GM18861 (cell line): Measurements from ENCODE around the gene NECTIN1.
"Not testable (repeated sequence)": the region's sequence is repeated elsewhere in the genome, so short reads cannot be mapped to it uniquely, and the experiment has no call there.

Source experiments
- ATAC-seq: cut with Tn5 transposase; IDR thresholded peaks from one replicate; pipeline ENCODE4 v1.9.1; 2021; ENCODE audit not compliant: unreplicated experiment

Gene NECTIN1

DNA sequence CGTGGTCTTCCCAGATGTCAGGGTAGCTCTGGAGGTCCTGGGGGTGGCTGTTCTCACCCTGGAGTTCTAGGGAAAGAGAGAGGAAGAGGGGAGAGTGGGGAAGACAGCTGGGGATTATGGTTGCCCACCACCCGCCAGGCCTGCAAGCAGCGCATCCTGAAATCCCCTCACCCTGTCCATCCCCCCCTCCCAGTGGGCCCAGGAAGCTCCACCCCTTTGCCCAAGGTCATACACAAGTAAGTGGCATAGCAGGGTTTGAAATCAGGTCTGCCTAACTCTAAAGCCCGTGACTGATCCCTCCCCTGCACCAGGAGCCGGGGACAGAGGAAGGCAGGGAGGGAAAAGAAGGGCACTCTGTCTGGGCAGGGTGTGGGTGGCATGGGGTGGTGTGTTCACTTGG, 105.3 kb downstream of the NECTIN1 start:
- no peak for ATAC-seq

DNA sequence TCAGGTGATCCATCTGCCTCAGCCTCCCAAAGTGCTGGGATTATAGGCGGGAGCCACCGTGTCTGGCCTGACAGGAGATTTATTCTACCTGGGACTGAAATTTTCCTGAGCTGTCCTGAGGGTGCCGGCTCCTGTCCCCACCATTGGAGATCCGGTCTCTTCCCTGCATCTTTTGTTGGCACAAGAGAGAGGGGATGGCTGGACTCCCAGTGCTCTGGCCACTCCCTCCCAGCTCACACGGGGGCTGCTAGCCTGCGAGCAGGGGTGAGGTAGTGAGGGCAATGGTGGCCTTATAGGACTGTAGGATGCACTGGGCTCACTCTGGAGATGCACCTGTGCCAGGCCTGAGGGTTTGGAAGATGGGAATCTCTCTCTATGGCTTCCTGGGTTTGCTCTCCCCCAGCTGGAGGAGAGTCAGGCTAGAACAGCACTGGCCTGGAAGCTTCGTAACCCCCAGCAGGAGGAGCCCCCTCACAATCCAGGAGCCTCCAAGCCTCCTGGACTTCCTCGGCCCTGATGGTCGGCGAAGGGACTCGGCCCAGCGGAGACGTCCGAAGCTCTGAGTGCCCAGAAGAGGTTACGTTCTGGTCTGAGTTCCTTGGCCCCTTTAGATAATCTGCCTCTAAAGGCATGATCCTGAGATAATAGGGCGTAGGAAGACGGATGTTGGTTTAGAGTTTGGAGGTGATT, 106.4 kb downstream of the NECTIN1 start:
- no peak for ATAC-seq

DNA sequence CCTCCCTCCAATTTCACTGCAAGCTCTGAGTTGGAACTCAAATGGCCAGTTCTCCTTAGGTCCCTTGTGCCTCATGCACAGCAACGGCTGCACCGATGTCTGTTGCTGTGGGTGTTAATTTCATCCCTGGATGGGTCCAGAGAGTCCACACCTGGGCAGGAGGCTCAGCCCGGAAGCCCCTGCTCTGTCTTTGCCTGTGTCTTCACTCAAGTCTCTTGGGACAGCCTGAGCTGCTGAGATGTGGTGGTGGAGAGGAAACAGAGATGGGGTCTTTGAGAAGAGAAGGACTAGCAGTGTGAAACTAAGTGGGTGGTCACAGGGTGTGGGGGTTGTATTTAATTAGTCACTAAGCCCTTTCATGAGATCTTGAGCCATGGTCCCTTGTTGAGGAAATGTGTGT, 109.3 kb downstream of the NECTIN1 start:
- peak; percentile 45 for ATAC-seq

DNA sequence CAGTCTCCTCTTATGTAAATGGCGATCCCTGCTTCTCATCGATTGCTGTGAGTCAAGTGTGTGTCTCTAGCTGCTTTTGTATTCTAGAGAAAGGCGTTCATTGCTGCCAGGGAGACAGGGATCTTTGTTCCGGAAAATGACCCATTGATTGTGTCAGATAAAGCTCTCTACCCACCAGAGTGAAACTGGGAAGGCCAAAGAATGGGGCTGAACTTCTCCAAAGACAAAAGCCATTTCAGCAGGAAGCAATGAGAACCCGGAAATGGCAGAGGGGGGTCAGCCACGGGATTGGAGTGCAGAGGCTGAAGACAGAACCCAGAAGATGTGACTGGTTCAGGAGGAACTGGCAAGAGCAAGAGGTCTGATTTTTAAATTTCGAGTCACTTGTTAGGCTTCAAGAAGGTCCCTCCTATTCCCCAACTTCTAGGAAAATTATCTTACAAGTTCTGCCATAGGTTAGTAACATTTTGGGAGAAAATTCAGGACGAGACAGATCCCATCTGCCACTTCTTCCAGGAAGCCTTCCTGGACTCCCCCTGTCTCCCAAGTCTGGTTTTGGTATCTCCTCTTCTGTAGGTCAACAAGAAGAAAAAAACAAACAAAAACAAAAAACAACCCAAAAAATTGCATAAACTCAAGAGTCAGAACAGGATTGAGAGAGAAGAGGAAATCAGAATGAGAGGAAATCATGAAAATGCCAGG, 110.6 kb downstream of the NECTIN1 start:
- no peak for ATAC-seq

DNA sequence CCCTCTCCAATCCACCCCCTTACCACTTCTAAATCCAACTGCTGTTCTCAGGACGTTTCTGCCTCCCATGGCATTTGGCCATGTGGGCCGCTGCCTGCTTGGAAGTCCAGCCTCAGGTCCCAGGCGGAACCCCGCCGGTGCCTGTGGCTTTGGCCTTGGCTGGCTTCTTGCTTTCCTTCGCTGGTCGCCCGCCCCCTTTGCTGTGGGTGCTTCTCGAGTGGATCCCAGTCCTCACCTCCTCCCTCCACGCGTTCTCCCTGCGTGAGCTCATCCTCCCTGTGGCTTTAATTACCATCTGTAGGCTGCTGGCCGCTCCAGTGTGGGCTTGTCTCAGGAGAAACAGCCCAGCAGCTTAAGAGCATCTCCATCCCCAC, 111.7 kb downstream of the NECTIN1 start:
- ATAC-seq = no peak

DNA sequence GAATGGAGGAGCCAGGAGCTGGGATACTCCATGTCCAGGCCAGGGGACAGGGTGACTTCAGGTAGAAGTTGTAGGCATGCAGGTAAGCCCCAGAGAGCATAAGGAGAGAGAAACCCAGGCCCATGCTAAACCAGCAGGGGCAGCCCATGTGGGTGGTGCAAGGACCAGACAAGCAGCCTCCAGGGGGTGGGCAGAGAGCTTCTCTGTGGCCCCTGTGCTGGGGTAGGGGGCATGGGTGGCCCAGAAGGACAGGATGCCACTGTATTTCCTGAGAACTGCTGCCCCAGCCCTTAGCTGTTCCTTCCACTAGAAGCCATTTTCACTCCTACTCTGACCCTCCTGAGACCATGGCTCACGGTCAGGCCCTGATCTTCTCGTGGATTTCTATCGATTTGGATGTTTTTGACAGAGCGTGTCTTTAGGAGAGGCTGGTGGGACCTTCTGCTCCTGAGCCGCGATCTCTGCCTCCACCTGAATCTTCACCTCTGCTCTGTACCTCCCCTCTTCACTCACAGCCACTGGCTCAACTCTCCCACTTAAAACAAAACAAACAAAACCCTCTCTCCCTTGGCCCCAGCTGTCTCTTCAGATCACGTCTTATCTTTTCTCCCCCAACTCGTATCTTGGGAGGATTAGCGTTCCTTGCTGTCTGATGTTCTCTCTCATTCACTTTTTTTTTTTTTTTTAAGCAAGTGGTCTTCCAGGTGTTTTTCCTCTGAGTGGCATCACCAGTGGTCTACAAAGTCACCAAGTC, 112.2 kb downstream of the NECTIN1 start:
- no peak for ATAC-seq

DNA sequence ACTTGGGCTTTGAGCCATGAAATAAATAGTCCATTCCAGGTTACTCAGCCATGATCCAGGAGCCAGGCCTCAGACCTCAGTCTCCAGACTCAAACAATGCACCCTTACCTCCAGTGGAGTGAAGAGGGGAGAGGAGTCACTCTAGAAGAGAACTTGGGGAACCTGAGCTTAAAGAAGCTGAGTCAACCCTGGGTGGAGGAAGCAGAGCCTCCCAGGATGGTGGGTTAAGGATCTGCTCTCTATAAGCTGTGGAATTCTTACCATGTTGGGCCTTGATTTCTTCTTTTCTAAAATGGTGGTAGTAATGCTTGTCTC, 113.2 kb downstream of the NECTIN1 start:
- peak; percentile 7 for ATAC-seq

DNA sequence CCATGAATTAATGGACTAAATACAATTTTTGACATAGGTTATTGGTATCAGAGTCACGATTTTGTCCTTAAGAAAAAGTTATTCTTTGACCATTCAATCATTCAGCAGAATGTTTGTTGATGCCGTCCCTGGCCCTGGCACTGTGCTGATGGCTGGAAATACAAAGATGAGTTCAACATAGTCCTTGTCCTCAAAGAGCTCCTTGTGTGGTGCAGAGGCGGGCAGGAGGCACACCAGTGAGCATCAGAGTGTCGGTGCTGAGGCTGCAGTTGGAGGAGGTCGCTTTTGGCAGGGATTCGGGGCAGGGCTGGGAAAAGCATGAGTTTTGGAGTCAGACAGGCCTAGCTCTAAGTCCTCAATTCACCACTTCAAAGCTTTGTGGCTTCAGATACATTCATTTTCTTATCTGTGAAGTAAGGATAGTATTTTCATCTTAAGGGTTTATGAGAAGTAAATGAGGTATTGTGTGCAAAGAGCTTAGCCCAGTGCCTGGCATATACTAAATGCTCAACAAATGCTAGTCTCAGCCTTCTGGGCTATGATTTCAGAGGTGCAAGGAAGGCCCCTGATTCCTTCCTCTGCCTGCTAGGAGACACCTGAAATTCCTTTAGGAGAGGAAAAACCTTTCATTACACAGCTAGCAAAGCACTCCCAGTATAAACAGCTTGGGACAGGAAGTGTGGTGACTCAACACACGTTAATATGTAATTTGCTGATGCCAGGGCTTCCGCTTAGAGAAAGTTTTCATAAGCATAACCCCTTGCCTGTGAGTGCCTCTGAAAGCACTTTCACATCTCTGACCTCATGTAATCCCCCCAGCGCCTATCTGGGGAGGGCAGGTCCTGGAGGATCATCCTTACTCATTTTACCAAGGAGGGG, 113.8 kb downstream of the NECTIN1 start:
- ATAC-seq = peak; percentile 76

DNA sequence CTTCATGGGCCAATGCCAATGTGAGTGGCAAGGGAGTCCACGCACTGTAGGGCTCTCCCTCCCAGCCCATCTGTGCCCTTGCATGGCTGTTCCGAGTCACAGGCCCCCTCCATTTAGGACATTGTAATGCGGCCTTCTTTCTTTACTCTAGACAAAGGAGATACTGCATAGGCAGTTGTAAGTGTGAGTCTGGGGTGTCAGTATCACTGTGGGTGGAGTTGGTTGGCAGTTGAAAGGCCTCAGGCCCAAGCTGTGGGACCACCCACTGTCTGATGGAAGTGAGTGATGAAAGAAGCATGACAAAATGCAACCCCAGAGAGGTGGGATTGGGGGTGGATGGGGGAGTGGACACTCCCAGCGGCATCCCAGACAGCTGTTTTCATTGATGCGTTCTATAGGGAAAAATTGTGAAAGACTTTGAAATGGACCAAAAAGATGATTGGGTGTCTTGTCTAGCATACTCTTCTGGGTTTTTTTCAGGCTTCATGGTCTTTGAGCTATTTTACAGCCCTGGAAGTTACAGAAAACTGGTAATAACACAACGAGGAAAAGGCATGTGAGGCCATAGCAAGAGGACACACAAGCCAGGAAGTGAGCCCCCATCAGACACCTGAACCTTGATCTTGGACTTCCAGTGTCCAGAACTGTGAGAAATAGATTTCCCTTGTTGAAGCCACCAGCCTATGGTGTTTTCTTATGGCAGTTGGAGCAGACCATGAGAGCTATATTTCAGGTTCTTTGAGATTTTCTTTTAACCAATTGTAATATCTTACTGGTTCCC, 114.6 kb downstream of the NECTIN1 start:
- ATAC-seq = no peak

DNA sequence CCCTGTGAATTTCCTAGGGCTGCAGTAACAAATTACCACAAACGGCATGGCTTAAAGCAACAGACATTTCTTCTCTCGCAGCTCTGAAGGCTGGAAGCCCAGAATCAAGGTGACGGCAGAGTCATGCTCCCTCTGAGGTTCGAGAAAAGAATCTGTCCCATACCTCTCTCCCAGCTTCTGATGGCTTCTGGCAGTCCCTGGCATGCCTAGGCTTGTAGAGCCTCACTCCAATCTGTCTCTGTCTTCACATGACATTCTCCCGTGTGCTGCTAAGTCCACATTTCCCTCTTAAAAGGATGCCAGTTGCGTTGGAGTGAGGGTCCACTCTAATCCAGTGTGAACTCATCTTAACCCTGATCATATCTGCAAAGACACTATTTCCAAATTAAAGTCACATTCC, 116.2 kb downstream of the NECTIN1 start:
- no peak for ATAC-seq

DNA sequence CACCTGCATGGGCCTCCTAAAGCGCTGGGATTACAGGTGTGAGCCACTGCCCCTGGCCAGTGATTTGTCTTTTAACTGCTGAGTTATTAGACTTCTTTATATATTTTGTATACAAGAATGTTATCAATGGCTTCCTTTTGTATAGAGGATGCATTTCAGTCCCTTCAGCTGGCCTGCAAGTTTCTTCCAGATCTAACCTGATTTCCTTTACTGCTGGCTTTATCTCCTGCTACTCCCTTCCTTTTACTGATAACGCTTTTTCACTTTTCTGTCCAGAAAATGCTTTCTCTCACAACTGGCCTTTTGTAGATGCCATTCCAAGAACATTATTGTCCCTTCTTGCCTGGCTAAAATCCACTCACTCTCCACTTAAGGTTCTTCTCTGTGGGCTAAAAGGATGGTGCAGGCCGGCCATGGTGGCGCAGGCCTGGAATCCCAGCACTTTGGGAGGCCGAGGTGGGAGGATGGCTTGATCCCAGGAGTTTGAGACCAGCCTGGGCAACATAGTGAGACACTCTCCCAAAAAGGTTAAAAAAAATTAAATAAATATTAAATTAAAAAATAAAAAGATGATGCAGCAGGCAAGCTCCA, 118.1 kb downstream of the NECTIN1 start:
- ATAC-seq = no peak

DNA sequence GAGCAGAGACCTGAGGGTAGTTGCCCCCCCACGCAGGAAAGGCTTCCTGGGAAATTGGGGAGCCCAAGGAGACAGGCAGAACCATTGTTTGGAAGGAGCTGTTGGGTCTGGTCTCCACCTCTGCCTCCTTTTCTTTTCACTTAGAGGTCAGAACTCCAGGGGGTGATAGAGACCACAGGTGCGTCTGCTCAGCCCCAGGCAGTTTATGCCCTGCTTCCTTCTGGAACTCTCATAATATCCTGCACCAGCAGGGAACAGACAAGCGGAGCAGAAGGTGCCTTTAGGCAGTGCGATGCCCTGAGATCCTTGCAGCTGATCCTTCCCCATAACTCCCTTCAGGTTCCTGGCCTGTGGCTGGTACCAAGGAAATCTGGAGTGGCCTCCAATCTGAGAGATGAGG, 120.2 kb downstream of the NECTIN1 start:
- no peak for ATAC-seq

DNA sequence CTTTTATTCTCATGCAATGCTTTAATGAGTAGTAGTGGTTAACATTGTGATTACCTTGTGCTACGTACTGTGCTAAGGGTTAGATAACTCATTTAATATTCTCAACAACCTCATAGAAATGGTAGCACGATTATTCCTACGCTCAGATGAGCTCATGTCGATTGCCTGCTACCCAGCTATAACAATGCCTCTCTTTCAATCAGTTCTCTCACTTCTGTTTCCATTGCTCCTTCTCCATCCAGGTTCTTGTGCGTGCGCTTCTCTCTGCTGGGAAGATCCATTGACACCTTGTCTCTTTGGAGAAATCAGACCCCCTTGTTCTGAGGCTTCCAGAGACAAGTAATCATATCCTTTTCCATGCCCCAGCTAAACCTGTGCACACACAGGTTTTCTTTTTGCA, 120.8 kb downstream of the NECTIN1 start:
- no peak for ATAC-seq

DNA sequence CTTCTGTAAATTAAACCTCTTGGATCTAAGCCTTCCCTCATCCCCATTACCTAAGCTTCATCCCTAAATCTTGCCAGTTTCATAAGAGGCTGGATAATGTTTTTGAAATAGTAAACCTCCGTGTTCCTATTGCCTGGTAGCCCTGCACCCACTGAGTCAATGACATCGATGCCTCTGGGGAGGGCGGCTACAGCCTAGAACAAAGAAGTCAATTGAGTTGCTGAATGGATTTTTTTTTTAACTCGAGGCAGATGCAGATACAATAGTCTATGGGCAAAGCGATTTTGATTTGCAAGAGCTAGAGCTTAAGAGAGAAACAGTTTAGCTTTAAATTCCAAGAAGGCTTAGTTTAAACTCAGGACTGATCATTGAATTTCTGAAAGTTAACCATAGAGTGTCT, 121.3 kb downstream of the NECTIN1 start:
- no peak for ATAC-seq

DNA sequence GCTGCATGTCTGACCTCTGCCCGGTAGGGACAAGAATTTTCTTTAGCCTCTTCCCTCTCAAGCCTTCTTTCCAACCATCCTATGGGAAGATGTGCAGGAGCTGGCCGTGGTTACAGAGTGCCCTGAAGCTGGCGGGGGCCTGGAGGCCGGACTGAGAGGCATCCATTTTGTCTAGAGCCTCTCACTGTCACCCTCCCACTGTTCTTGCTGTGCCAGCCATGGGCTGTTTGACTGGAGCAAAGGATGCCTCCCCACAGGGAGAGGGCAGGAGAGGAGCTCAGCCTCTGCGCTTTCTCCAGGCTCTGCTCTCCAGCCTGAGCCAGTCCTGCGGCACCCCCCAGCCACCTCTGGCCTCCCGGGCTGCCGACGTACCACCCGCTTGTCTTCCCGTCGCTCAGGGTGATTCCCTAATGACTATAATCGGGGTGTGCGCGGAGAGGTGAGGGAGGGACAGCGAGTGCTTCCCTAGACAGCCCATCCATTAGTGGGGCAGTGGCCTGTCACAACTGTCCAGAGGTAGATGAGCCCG, 123.8 kb downstream of the NECTIN1 start:
- no peak for ATAC-seq

DNA sequence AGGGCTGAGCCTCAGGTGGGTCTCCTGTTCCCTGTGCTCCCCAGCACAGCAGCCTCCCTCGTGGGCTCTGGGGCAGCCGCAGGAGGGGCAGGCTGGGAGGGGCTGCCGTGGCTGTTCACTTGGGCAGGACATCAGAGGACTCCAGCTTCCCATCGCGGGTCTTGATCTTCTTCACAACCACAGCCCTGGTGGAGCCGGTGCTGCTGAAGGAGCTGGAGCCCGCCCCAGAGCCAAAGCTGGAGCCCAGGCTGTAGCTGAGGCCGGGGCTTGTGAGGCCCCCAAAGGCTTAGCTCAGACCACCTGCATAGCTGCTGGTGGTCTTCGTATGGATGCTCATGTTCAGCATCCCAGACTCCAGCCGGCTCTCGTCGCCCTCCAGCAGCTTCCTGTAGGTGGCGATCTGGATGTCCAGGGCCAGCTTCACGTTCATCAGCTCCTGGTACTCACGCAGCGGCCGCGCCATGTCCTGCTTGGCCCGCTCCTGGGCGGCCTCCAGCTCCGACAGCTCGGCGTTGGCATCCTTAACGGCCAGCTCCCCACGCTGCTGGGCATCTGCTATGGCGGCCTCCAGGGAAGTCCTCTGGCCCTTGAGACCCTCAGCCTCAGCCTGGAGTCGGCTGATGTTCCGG, 126.1 kb downstream of the NECTIN1 start:
- ATAC-seq = no peak

DNA sequence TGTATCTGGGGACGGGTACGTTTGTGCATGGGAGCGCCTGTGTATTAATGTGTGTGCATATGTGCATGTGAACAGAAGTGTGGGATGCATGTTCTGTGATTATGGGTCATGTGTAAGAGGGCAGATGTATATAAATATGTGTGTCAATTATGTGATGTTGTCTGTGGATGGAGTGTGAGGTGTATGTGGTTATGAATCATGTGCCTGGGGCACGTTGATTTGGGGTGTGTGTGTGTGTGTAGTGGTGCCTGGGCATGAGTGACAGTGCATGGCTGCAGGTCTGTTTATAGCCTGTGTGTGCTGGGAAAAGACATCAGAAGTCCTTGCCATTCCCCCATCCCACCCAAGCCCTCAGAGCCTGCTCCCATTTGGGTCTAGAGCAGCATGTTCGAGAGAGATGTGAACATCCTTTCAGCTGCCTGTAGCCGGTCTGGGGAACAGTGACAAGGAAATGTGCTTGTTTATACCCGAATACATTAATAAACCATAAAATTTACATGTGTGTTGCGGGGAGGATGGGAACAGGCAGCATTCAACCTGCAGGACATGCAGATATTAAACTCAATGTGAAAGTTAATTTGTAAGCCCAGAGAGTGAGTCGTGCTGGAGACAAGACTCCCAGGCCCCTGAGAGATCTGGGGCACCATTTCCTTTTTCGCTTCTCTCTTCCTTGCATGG, 129.0 kb downstream of the NECTIN1 start:
- peak; percentile 81 for ATAC-seq

DNA sequence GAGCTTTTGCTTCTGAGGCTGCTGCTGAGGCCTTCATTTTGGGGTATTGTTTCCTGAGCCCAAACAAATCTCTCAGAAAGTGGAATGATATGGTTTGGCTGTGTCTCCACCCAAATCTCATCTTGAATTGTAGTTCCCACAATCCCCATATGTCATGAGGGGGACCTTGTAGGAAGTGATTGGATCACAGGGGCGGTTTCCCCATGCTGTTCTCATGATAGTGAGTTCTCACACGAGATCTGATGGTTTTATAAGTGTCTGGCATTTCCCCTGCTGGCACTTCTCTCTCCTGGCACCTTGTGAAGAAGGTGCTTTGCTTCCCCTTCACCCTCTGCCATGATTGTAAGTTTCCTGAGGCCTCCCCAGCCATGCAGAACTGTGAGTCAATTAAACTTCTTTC, 133.1 kb downstream of the NECTIN1 start:
- not testable (repeated sequence) for ATAC-seq
